K562 (cell line): ENCODE measurements around the gene GPX5. TPM values are rescaled to one million over a fixed set of nuclear protein-coding genes. Genes with fewer than 3 reads are reported as not detected.

Source experiments
- CAMTA2 ChIP-seq: fragments of 250-450 bp; sonication (Bioruptor Pico); conservative IDR thresholded peaks from 2 replicates; pipeline ENCODE4 v1.5.1; 2022
- CREB3 ChIP-seq: fragments of 450-650 bp; conservative IDR thresholded peaks from 2 replicates; pipeline ENCODE4 v1.6.1; 2016; ENCODE audit warnings: missing genetic modification characterization, low read depth, mild to moderate bottlenecking, missing compliant biosample characterization, moderate library complexity
- FOXM1 ChIP-seq, 2 experiments: fragments of 450-650 bp in 1 of 2; sonication (generic) in 1 of 2; formaldehyde crosslinking in 1 of 2; IDR thresholded peaks; 2 replicates each; pipeline versions ENCODE4 v1.6.1 to v1.9.0; 2017 to 2022; ENCODE audit warnings: low read depth in 2 of 2, mild to moderate bottlenecking in 2 of 2, missing genetic modification reagents in 1 of 2, moderate library complexity in 1 of 2
- KLF13 ChIP-seq: fragments of 450-650 bp; IDR thresholded peaks from 2 replicates; pipeline ENCODE4 v1.6.1; 2016; ENCODE audit warnings: missing genetic modification characterization, low read depth, mild to moderate bottlenecking, missing compliant biosample characterization, moderate library complexity, borderline replicate concordance
- LARP7 ChIP-seq: fragments of 450-650 bp; IDR thresholded peaks from 2 replicates; pipeline ENCODE4 v1.6.1; 2016
- MAFF ChIP-seq: IDR thresholded peaks from 2 replicates; pipeline ENCODE4 v1.6.1; 2012; ENCODE audit warnings: low read length, improper control_type of control experiment
- MED1 ChIP-seq: sonication (generic); formaldehyde crosslinking; IDR thresholded peaks from 2 replicates; pipeline ENCODE4 v1.8.1; 2023; ENCODE audit warnings: missing genetic modification reagents, borderline replicate concordance
- MEF2D ChIP-seq: conservative IDR thresholded peaks from 2 replicates; pipeline ENCODE4 v1.6.1; 2016; ENCODE audit warnings: low read depth, missing genetic modification characterization, missing compliant biosample characterization
- NR2C1 ChIP-seq, 2 experiments: fragments of 450-650 bp; IDR thresholded peaks; 2 replicates each; pipeline ENCODE4 v1.6.1; 2017; ENCODE audit warnings: mild to moderate bottlenecking in 2 of 2, antibody characterized with exemption in 1 of 2, inconsistent platforms in 1 of 2, missing compliant biosample characterization in 1 of 2, missing genetic modification characterization in 1 of 2
- NR2F6 ChIP-seq: fragments of 450-650 bp; formaldehyde crosslinking; IDR thresholded peaks from 2 replicates; pipeline ENCODE4 v1.4.0; 2020; ENCODE audit warnings: mild to moderate bottlenecking
- RFX1 ChIP-seq: fragments of 450-650 bp; IDR thresholded peaks from 2 replicates; pipeline ENCODE4 v1.6.1; 2016; ENCODE audit warnings: mild to moderate bottlenecking, moderate library complexity
- SMARCE1 ChIP-seq: fragments of 450-650 bp; IDR thresholded peaks from 2 replicates; pipeline ENCODE4 v1.7.1; 2016; ENCODE audit warnings: mild to moderate bottlenecking
- SRSF1 ChIP-seq: fragments of 200-400 bp; formaldehyde crosslinking; IDR thresholded peaks from 2 replicates; pipeline ENCODE4 v1.6.1; 2017; ENCODE audit warnings: mild to moderate bottlenecking, low read depth, low read length, moderate library complexity
- TCF15 ChIP-seq: fragments of 250-450 bp; sonication (Bioruptor Pico); IDR thresholded peaks from 2 replicates; pipeline ENCODE4 v1.8.0; 2022; ENCODE audit warnings: moderate library complexity, mild to moderate bottlenecking, inconsistent platforms
- ZNF354B ChIP-seq: fragments of 250-450 bp; sonication (Bioruptor Pico); IDR thresholded peaks from 2 replicates; pipeline ENCODE4 v1.4.0; 2020
- ZNF764 ChIP-seq: fragments of 250-450 bp; sonication (Bioruptor Pico); IDR thresholded peaks from 2 replicates; pipeline ENCODE4 v1.4.0; 2020; ENCODE audit warnings: low read depth, mild to moderate bottlenecking, moderate library complexity
- polyA plus RNA-seq, 8 experiments: library from polyadenylated mRNA; depleted of rRNA in 4 of 8; stranded (reverse) in 5 of 8; unstranded in 3 of 8; fragments of >200 nt; fragmentation: Nextera tagmentation in 2 of 8; fragmentation: Illumina TruSeq in 1 of 8; extraction: Ambion mirVana in 2 of 8; extraction: Trizol in 1 of 8; gene quantifications; 2 replicates each; pipeline versions ENCODE4 v1.2.1 to v1.2.3, GENCODE V29; 2011 to 2014; ENCODE audit warnings: inconsistent platforms in 1 of 8, missing spikeins in 1 of 8
- total RNA-seq, 7 experiments: library from RNA; depleted of rRNA in 6 of 7; stranded (reverse); fragments of >200 nt in 6 of 7; fragmentation: Illumina TruSeq in 2 of 7; extraction: Trizol in 2 of 7; gene quantifications; 2 replicates each; pipeline versions ENCODE4 v1.2.1 to v1.2.3, GENCODE V29; 2011 to 2021; ENCODE audit warnings: low replicate concordance in 1 of 7
- TF ChIP-seq, protein P1 (sequence below), 2 experiments: fragments of 450-650 bp; IDR thresholded peaks; 2 replicates each; pipeline ENCODE4 v1.6.1; 2018; ENCODE audit warnings: mild to moderate bottlenecking in 2 of 2, low read depth in 1 of 2; ENCODE audit not compliant: partially characterized antibody in 2 of 2
- TF ChIP-seq, protein P2 (sequence below): fragments of 250-450 bp; sonication (Bioruptor Pico); IDR thresholded peaks from 2 replicates; pipeline ENCODE4 v1.4.0; 2020; ENCODE audit warnings: mild to moderate bottlenecking, moderate library complexity, borderline replicate concordance
- TF ChIP-seq, protein P3 (sequence below): fragments of 250-450 bp; sonication (Bioruptor Pico); IDR thresholded peaks from 2 replicates; pipeline ENCODE4 v1.5.0; 2022; ENCODE audit warnings: mild to moderate bottlenecking

The GPX5 gene
- total and polyA plus RNA-seq, 9 of the 15 experiments (the other 6 are each of a cell fraction or from before 2014, with no cell fraction given): 0.07 to 0.18 (median 0.15) TPM; not detected in 6

- no peak for TF ChIP-seq KLF13 (tag)
- TF ChIP-seq, protein P1, sequence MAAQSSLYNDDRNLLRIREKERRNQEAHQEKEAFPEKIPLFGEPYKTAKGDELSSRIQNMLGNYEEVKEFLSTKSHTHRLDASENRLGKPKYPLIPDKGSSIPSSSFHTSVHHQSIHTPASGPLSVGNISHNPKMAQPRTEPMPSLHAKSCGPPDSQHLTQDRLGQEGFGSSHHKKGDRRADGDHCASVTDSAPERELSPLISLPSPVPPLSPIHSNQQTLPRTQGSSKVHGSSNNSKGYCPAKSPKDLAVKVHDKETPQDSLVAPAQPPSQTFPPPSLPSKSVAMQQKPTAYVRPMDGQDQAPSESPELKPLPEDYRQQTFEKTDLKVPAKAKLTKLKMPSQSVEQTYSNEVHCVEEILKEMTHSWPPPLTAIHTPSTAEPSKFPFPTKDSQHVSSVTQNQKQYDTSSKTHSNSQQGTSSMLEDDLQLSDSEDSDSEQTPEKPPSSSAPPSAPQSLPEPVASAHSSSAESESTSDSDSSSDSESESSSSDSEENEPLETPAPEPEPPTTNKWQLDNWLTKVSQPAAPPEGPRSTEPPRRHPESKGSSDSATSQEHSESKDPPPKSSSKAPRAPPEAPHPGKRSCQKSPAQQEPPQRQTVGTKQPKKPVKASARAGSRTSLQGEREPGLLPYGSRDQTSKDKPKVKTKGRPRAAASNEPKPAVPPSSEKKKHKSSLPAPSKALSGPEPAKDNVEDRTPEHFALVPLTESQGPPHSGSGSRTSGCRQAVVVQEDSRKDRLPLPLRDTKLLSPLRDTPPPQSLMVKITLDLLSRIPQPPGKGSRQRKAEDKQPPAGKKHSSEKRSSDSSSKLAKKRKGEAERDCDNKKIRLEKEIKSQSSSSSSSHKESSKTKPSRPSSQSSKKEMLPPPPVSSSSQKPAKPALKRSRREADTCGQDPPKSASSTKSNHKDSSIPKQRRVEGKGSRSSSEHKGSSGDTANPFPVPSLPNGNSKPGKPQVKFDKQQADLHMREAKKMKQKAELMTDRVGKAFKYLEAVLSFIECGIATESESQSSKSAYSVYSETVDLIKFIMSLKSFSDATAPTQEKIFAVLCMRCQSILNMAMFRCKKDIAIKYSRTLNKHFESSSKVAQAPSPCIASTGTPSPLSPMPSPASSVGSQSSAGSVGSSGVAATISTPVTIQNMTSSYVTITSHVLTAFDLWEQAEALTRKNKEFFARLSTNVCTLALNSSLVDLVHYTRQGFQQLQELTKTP (IDR thresholded peaks at IDR 0.05; ENCODE audit: low read depth in 1 of 2, partially characterized antibody in 2 of 2): no peak
- TF ChIP-seq SMARCE1: no peak
- no peak for TF ChIP-seq RFX1
- TF ChIP-seq ZNF354B: no peak
- TF ChIP-seq, protein P2, sequence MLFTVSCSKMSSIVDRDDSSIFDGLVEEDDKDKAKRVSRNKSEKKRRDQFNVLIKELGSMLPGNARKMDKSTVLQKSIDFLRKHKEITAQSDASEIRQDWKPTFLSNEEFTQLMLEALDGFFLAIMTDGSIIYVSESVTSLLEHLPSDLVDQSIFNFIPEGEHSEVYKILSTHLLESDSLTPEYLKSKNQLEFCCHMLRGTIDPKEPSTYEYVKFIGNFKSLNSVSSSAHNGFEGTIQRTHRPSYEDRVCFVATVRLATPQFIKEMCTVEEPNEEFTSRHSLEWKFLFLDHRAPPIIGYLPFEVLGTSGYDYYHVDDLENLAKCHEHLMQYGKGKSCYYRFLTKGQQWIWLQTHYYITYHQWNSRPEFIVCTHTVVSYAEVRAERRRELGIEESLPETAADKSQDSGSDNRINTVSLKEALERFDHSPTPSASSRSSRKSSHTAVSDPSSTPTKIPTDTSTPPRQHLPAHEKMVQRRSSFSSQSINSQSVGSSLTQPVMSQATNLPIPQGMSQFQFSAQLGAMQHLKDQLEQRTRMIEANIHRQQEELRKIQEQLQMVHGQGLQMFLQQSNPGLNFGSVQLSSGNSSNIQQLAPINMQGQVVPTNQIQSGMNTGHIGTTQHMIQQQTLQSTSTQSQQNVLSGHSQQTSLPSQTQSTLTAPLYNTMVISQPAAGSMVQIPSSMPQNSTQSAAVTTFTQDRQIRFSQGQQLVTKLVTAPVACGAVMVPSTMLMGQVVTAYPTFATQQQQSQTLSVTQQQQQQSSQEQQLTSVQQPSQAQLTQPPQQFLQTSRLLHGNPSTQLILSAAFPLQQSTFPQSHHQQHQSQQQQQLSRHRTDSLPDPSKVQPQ (CRISPR knock-in tag): no peak
- TF ChIP-seq NR2C1 (IDR thresholded peaks at IDR 0.05): no peak
- no peak for TF ChIP-seq NR2C1 (tag; IDR thresholded peaks at IDR 0.05)
- no peak for TF ChIP-seq NR2F6 (CRISPR knock-in tag)
- no peak for TF ChIP-seq LARP7
- TF ChIP-seq MAFF: no peak
- TF ChIP-seq TCF15: no peak
- TF ChIP-seq SRSF1: no peak
- TF ChIP-seq, protein P3, sequence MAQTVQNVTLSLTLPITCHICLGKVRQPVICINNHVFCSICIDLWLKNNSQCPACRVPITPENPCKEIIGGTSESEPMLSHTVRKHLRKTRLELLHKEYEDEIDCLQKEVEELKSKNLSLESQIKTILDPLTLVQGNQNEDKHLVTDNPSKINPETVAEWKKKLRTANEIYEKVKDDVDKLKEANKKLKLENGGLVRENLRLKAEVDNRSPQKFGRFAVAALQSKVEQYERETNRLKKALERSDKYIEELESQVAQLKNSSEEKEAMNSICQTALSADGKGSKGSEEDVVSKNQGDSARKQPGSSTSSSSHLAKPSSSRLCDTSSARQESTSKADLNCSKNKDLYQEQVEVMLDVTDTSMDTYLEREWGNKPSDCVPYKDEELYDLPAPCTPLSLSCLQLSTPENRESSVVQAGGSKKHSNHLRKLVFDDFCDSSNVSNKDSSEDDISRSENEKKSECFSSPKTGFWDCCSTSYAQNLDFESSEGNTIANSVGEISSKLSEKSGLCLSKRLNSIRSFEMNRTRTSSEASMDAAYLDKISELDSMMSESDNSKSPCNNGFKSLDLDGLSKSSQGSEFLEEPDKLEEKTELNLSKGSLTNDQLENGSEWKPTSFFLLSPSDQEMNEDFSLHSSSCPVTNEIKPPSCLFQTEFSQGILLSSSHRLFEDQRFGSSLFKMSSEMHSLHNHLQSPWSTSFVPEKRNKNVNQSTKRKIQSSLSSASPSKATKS (CRISPR knock-in tag): no peak
- TF ChIP-seq CREB3 (tag): no peak
- TF ChIP-seq FOXM1 (IDR thresholded peaks at IDR 0.05; ENCODE audit: low read depth): peak; percentile 47; the same call in 1 of the 2 replicates
- TF ChIP-seq FOXM1 (CRISPR knock-in tag; IDR thresholded peaks at IDR 0.05; ENCODE audit: low read depth): no peak
- TF ChIP-seq ZNF764: no peak
- TF ChIP-seq CAMTA2 (CRISPR knock-in tag): no peak
- no peak for TF ChIP-seq MED1 (CRISPR knock-in tag)
- no peak for TF ChIP-seq MEF2D (tag)
Observed at GRCh38 chr6:28545955-28546354, 20.3 kb downstream of the GPX5 start (continued).
